Mesodermal cell (in vitro differentiated cells): ENCODE results near the gene ABHD14A.
A peak's percentile ranks its signal among the peaks of the same experiment; 100 is the strongest.

Experiments
- H3K27ac ChIP-seq: 2 replicates; pipeline ENCODE4 v1.7.0; 2013; ENCODE audit warnings: mild to moderate bottlenecking, low read depth, low read length, moderate library complexity; ENCODE audit not compliant: severe bottlenecking
- H3K36me3 ChIP-seq: 2 replicates; pipeline ENCODE4 v1.7.1; 2013; ENCODE audit warnings: mild to moderate bottlenecking, low read length, moderate library complexity; ENCODE audit not compliant: control insufficient read depth, insufficient read depth
- H3K4me1 ChIP-seq: one replicate; pipeline ENCODE4 v1.7.1; 2013; ENCODE audit warnings: mild to moderate bottlenecking, low read length; ENCODE audit not compliant: insufficient read depth, control insufficient read depth, poor library complexity, severe bottlenecking
- H3K4me3 ChIP-seq: 2 replicates; pipeline ENCODE4 v1.7.0; 2013; ENCODE audit warnings: low read length, control low read depth, mild to moderate bottlenecking; ENCODE audit not compliant: insufficient read depth, poor library complexity, severe bottlenecking; ENCODE audit errors: extremely low read depth
- H3K9me3 ChIP-seq: 2 replicates; pipeline ENCODE4 v1.7.1; 2013; ENCODE audit warnings: mild to moderate bottlenecking, low read length, moderate library complexity; ENCODE audit not compliant: control insufficient read depth
- WGBS, 2 experiments: methylation state at CpG; one replicate each; pipeline ENCODE4 v1.1.5; 2013; ENCODE audit warnings: missing lambda C conversion rate in 2 of 2; ENCODE audit not compliant: insufficient coverage in 2 of 2; 5-methylcytosine and 5-hydroxymethylcytosine counted together

The ABHD14A gene

DNA sequence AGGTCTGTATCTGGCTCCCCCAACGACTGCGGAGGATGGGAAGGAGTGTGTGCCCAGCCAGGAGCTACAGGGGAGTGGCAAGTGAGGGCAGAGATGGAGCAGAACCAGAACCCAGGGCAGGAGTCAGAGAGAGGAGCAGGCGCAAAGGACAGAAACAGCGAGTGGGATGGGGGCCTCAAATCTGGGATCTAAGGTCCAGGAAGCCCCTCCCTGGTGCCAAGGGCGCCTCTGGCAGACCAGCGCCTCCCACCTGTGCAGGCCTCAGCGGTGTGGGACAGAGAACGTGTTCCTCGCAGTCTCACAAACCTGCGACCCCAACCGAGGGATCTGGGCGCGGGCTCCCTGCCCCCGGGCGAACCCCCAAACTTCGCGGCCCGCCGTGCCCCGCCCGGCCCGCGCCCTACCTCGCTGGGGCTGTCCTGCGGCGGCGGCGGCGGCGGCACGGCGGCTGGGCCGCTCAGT lies 7.9 kb upstream of the ABHD14A start:
- Histone ChIP-seq H3K36me3 (peaks cover 11% of the 10 kb centered on the region), H3K4me3 (peak overlapping the region; percentile 58), H3K27ac (peak overlapping the region; percentile 76), H3K4me1 (peaks cover 29% of the 10 kb centered on the region), H3K9me3 (no peaks in the 10 kb centered on the region)
- WGBS, 2 experiments, result 7 to 11% methylated on average over 11 to 33 of the region's 33 CpGs

DNA sequence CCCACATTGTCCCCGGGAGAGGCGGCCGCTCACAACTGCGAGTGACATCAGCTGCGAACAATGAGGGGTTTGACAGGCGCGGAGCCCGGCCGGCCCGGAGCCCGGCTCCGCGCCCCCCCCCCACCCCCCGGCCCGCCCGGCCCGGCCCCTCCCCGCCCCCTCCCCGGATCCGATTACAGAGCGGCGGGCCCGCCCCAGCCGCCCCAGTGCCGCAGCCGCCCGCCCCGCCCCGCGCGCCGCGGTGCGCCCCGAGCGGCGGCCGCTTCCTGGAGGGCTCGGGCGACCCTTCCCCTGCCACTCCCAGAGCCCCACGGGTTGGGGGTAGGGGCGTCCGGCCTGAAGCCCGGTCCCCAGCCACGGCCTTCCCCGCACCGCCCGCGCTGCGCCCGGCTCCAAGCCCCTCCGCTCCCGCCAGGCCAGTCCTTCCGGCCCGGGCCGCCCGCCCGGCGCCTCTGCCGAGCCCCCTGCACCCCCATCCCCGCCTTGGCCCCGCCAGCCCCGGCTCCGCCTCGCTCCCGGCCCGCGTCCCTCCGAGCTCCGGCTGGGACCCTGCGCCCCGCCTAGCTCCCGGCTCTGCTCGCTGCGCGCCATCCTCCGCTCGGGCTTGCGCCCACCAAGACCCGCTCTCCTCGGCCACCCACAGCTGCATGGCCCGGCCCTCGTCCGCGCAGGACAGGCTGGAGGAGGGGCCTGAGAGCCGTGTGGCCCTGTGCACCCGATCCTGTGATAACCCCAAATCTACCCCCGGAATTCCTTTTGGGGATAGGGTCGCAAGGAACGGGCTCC lies 7.3 kb upstream of the ABHD14A start, which contains the start of gene PCBP4:
Gene PCBP4, minus strand, starts transcription at position 71 of the 786 bp plus-strand sequence. CDS start 6,214 bp downstream, outside the sequence.
- peak within 1 kb of the TSS; percentile 93 for H3K27ac ChIP-seq
- H3K9me3 ChIP-seq, result no peaks in the 10 kb centered on the region
- 0% methylated on average over 36 to 40 of the region's 90 CpGs for WGBS, 2 experiments
- peak within 1 kb of the TSS; percentile 64 for H3K4me3 ChIP-seq
- peaks cover 29% of the 10 kb centered on the region for H3K4me1 ChIP-seq
- peaks cover 11% of the 10 kb centered on the region for H3K36me3 ChIP-seq

DNA sequence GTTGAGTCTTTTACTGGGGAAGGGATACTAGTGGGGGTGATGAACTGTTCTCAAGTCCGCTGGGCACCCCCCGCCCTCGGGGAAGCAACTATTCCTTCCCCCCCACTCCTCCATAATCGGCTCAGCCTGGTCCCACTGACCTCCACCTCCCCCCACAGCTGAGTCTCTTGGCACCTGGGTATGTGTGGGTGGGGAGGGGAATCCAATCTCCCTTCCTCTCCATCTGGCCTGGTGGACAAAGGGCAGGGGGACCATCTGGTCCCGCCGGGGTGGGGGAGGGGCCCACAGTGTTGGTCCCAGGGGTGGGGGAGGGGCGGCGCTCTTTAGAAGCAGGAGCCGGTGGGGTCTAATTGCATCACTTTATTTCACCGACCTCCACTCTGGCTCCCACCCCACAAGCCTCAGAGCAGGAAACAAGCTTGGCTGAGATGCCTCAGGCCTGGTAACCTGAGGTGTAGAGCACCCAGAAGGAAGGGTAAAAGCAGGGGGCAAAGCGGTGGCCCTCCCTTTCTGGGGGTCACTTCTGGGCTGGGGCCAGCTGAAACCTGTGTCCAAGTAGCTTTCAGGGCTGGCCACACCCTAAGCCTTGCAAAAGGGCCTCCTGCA lies 6.6 kb upstream of the ABHD14A start:
- Histone ChIP-seq H3K9me3 (no peaks in the 10 kb centered on the region), H3K4me1 (peaks cover 29% of the 10 kb centered on the region), H3K36me3 (peaks cover 11% of the 10 kb centered on the region), H3K4me3 (peak overlapping the region; percentile 64), H3K27ac (peak overlapping the region; percentile 93)
- 30 to 33% methylated on average over 2 of the region's 11 CpGs for WGBS, 2 experiments

DNA sequence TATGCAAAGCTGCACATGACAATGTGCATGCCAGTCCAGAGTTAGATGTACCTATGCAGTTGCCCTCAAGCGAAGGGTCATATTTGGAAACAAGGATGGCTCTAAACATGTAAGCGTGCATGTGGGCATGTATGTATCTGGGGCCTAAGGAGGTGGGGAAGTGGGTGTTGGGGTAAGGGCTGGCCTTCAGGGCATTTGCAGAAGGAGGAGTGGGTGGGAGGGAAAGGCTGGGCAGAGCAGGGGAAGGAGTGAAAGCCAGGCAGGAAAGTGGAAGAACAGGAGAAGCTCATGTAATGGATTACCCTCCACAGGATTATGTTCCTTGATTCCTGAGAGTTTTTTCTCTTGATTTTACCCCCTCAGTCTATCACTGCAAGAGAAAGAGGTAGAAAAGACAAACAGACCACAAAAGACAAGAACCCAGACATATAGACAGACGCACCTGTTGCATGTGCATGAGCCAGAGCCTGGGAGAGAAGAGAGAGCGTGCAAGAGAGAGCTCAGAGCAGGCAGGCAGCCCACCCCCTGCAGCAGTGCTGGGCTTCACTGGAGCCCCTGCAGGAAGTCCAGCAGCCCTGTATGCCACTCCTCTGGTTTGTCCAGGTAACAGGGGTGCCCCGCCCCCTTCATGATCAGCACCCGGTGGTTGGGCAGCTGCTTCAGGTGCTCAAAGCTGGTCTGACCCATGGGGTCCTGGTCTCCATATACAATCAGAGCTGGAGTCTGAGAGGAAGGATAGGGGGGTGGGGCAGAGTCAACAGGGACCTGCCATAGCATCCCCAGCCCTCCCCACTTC lies 5.8 kb upstream of the ABHD14A start:
- H3K36me3 ChIP-seq, result peaks cover 11% of the 10 kb centered on the region
- WGBS, 2 experiments, result 76 to 84% methylated on average over 4 to 6 of the region's 6 CpGs
- H3K4me3 ChIP-seq, result no peak overlapping the region
- peaks cover 28% of the 10 kb centered on the region for H3K4me1 ChIP-seq
- H3K27ac ChIP-seq, result peak overlapping the region; percentile 93
- H3K9me3 ChIP-seq, result no peaks in the 10 kb centered on the region

DNA sequence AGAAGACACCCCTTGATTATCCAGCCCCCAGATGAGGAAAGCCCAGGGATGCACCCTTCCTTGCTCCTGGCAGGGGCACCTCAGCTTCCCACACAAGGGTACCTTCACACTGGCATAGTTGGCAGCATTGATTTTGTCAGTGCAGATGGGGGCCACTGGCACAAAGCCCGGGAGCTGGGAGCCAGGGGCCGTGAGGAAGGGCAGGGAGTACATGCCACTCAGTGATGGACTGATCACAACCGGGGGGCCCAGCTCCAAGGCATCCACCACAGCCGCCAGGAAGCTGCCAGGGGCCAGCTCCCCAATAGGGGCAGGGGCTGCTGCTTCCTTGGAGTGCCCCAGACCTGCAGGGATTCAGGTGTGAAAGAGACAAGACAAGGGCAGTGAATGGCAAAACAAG lies 5.0 kb upstream of the ABHD14A start:
- H3K4me1 ChIP-seq, result peaks cover 31% of the 10 kb centered on the region
- H3K9me3 ChIP-seq, result no peaks in the 10 kb centered on the region
- H3K27ac ChIP-seq, result no peak overlapping the region
- H3K4me3 ChIP-seq, result no peak overlapping the region
- peaks cover 8% of the 10 kb centered on the region for H3K36me3 ChIP-seq
- 88 to 94% methylated on average over 4 of the region's 4 CpGs for WGBS, 2 experiments

DNA sequence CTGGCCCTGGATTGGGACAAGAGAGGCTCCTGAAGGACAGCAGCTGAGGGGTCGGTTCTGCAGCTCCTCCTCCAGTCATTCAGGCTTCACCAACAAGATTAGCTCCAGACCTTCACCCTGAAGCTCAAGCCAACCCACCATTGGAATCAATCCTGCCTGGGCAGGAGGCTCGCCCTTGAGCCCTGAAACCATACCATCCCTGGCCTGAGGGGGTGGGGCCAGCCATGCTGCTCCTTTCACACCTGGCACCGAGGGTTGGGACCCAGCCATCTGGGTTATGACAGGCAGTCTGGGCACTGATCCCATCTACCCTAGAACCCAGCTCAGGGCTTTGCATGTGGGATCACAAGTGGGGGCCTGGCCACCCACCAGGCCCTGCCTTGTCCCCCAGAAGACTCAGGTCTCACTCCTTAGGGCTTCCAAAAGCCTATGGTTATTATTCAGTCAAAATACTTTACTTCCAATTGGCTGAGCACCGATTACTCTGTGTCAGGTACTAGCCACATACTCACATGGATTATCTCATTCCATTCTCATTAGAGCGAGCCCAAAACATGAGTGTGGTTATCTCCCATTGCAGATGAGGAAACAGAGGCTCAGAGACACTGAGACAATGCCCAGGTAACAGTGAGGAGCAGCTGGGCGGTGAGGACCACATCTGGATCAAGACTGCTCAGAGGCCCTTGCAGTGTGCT lies 4.1 kb upstream of the ABHD14A start:
- Histone ChIP-seq H3K4me1 (peaks cover 33% of the 10 kb centered on the region), H3K9me3 (no peaks in the 10 kb centered on the region), H3K27ac (no peak overlapping the region), H3K36me3 (peaks cover under 1% of the 10 kb centered on the region), H3K4me3 (no peak overlapping the region)
- WGBS, 2 experiments, result 95% methylated on average over 4 to 6 of the region's 6 CpGs

DNA sequence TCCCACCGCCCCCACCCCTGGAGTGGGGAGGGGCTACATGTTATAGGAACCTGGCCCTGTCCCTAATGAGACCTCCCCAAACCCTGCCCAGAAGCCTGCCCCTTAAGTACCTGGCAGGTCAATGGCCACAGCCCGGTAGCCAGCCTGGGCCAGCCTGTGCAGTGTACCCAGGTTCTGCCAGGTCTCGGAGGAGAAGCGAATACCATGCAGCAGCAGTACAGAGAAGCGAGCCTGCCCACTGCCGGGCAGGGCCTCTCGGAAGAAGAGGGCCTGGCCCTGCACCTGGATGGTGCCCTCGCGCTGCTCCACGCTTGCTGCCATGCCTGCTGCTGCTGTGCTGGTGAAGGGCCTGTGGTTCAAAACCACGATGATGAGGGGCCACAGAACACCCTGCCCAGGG lies 3.5 kb upstream of the ABHD14A start:
- no peaks in the 10 kb centered on the region for H3K36me3 ChIP-seq
- WGBS, 2 experiments, result 97% methylated on average over 10 to 11 of the region's 11 CpGs
- no peak overlapping the region for H3K4me3 ChIP-seq
- no peaks in the 10 kb centered on the region for H3K9me3 ChIP-seq
- H3K27ac ChIP-seq, result no peak overlapping the region
- H3K4me1 ChIP-seq, result peaks cover 31% of the 10 kb centered on the region

DNA sequence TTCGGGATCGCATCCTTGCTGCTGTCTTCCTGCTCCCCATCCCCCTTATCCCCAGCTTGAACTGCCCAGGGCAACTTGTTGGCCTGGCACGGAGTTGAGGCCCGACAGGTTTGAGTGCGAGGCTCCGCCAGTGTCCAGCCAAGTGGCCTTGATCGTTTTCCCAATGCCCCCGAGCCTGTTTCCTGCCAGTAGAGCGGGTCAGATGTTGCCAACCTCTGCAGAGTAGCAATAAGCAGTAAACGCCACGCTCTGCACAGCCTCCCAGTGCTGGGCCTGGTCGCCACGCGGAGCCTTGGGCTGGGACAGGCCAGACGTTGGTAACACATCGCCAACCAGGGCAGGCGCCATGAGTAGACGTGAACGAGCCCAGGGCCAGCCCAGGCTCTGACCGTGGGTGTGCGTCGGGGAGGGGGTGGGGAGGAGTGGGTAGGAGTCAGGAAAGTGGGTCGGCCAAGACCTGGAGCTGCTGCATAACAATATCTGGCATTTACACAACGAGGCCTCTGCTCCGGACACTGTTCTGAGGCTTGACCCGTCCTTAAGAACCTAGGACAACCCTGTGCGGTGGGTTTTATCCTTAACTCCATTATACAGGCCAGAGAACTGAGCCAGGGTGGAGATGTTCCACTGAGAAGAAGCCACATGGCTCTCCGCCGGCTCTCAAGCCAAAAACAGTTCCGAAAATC lies 444 bp upstream of the ABHD14A start:
- Histone ChIP-seq H3K27ac (no peak overlapping the region), H3K36me3 (no peaks in the 10 kb centered on the region), H3K9me3 (no peaks in the 10 kb centered on the region), H3K4me3 (peak overlapping the region; percentile 54), H3K4me1 (peaks cover 22% of the 10 kb centered on the region)
- 61 to 63% methylated on average over 28 of the region's 30 CpGs for WGBS, 2 experiments

DNA sequence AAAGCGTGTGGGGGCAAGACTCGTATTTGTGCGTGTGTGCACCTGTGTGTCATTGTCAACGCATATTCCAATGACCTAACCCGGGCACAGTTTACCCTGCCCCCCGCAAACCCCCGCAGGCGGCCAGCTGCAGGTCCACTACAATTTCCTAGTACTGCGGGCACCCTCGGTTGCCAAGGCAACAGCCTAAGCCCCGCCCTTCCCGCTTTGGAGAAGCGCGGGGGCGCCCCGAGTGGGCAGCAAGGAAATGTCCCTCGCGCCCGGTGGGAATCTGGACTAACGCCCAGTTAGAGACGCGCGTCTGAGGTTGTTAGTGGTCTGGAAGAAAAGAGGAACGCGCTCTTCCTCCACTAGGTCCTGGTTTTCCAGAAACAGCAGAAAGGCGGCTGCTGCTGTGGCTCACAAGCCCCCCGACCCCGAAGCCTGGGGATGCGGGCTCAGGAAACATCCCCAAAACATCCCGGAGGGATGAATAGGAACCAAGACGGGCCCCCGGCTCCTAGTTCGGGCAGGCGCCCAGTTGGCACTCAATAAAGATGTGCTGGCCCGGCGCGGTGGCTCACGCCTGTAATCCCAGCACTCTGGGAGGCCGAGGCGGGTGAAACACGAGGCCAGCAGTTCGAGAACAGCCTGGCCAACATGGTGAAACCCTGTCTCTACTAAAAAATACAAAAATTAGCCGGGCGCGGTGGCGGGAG lies 1.1 kb downstream of the ABHD14A start:
- no peaks in the 10 kb centered on the region for H3K9me3 ChIP-seq
- 54 to 65% methylated on average over 28 to 44 of the region's 46 CpGs for WGBS, 2 experiments
- H3K27ac ChIP-seq, result no peak overlapping the region
- peaks cover 9% of the 10 kb centered on the region for H3K36me3 ChIP-seq
- peak overlapping the region; percentile 54 for H3K4me3 ChIP-seq
- H3K4me1 ChIP-seq, result peaks cover 21% of the 10 kb centered on the region
